PC-9 (cell line): ENCODE measurements around the gene TEFM.
"Not testable (repeated sequence)": the region's sequence is repeated elsewhere in the genome, so short reads cannot be mapped to it uniquely, and the experiment has no call there.

Experiments
- CTCF ChIP-seq: fragments of 200-600 bp; sonication (generic); conservative IDR thresholded peaks from 2 replicates; pipeline ENCODE4 v1.6.1; 2017; ENCODE audit warnings: mixed run types, antibody characterized with exemption, mild to moderate bottlenecking, moderate library complexity
- EZH2 ChIP-seq: fragments of 200-600 bp; sonication (generic); IDR thresholded peaks from 2 replicates; pipeline ENCODE4 v1.8.0; 2017; ENCODE audit warnings: antibody characterized with exemption, low read depth

- TF ChIP-seq CTCF, EZH2: not testable (repeated sequence)
These were observed 25.5 kb upstream of the TEFM start for GRCh38 chr17:30931582-30931981.
